GM21528 (cell line): ENCODE data around the gene UBE2D2.

ENCODE experiments used
- ATAC-seq: cut with Tn5 transposase; IDR thresholded peaks from one replicate; pipeline ENCODE4 v1.9.1; 2021; ENCODE audit warnings: mild to moderate bottlenecking, moderate library complexity; ENCODE audit not compliant: unreplicated experiment, low FRiP score

Gene UBE2D2

GRCh38 chr5:139634028-139634325, 72.8 kb downstream of the UBE2D2 start:
- no peak for ATAC-seq

DNA sequence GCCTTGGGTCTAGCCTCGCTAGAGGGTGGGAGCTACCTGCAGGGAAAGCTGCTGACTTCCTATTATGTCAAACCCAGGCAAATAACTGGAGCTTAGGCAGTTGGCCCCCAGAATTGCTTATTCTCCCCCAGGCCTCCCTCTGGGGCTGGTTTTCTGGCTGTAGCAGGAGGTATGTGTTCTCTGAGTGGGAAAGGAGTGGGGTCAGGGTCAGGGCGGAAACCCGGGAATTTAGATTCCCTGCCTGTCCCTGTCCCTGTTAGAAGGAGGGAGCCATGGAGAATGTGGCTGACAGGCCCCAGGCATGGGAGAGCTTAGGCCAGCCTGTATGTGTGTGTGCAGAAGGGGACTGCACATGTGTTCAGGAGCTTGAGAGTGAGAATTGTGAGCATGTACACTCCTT, 73.4 kb downstream of the UBE2D2 start:
- no peak for ATAC-seq

DNA sequence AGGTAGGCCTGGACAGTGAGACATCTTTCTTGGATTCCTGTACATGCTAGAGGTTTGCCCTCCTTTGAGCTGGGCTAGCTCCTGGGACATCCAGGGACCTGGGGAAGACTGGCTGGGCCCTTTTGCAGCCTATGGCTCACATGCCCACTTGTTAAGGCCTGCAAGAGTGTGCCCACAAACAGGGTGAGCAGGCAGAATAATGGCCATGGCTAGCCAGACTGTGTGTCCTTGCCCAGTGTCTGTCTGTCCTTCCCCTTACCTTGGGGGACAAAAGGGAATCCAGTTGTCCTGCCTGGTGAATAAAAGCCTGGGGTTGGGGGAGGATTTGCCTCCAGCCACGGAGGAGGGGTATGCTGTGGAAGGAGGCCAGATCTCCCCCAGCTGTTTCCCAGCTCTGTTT, 74.1 kb downstream of the UBE2D2 start:
- ATAC-seq, result no peak

DNA sequence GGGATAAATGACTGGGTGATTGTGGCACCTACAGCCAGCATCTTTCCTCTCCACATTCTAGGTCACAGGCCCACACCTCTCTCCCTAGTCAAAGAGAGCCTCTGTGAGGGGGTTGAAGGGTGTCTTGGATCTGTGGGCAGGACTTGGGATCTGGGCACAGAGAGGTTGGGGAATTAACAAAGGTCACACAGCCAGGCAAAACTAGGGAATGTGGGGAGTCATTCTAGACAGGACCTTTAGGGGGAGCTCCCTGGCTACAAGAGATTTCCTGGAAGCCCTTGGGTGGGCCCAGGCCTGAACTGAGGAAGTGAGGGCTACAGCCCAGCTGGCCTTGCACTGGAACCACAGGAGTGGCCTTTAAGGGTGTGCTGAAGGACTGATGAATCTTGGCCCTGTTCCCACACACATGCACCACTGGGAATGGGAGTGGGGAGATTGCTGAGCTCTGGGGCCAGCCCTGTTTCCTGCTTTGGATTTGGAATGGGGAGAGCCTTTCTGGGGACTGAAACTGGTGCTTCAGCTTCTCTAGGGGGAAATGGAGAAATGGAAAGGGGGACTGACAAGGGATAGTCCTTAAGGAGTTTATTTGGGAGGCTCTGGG, 74.6 kb downstream of the UBE2D2 start:
- ATAC-seq, result peak; percentile 27

DNA sequence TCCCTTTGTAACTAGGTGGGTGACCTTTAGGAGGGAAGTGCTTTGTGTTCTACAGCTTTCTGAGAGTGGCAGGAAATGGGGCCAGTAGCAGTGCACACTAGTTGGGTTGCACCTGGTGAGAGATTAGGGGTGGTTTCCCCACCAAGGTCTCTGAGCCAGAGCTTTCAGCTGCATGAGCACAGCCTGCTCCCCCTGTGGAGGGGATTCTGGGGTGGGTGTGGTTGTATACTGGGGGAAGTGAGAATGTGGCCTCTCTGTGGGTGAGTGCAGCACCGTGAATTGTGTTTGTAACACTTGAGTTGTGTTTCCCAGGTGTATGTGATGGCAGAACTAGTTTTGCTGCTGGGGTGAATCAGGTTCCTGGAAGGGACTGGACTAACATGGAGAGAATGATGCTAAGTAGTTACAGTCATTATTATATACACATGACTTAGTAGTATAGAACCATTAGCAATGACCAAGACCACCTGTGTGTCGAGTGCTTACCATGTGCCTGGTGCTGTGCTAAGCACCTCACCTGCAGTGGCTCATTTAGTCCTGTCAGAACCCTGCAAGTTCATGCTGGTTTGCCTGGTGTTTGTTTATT, 75.2 kb downstream of the UBE2D2 start:
- peak; percentile 69 for ATAC-seq

GRCh38 chr5:139636975-139637408, 75.9 kb downstream of the UBE2D2 start:
- no peak for ATAC-seq

GRCh38 chr5:139637438-139638089, 76.4 kb downstream of the UBE2D2 start:
- peak; percentile 29 for ATAC-seq

DNA sequence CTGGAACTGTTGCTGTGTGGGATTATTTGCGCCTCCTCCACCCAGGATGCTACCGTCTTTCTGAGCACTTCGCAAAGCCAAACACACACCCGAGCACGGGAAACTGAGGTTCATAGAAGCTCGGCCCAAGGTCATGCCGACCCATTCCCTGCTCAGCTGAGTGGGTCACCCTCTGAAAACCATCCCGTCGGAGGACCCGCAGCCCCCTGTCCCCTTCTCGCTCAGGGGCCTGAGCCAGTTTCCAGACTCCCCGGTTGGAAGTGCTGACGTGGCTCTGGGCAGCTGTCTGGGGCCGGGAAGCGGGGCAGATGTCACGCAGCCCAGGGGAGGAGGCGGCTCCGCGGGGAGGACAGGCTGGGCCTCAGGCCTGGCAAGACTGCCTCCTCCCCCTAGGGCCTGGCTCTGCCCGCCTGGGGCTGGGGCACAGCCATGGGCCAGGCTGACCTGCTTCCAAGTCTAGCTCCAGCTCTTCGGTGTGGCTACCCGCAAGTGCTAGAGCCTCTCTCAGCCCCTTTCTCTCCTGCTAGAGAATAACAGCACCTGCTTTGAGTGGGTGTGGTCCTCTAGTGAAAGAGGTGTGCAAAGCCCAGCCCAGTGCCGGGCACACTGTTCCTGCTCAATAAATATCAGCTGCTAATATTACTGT, 77.1 kb downstream of the UBE2D2 start:
- no peak for ATAC-seq

GRCh38 chr5:139638736-139639618, 77.8 kb downstream of the UBE2D2 start:
- ATAC-seq, result no peak

DNA sequence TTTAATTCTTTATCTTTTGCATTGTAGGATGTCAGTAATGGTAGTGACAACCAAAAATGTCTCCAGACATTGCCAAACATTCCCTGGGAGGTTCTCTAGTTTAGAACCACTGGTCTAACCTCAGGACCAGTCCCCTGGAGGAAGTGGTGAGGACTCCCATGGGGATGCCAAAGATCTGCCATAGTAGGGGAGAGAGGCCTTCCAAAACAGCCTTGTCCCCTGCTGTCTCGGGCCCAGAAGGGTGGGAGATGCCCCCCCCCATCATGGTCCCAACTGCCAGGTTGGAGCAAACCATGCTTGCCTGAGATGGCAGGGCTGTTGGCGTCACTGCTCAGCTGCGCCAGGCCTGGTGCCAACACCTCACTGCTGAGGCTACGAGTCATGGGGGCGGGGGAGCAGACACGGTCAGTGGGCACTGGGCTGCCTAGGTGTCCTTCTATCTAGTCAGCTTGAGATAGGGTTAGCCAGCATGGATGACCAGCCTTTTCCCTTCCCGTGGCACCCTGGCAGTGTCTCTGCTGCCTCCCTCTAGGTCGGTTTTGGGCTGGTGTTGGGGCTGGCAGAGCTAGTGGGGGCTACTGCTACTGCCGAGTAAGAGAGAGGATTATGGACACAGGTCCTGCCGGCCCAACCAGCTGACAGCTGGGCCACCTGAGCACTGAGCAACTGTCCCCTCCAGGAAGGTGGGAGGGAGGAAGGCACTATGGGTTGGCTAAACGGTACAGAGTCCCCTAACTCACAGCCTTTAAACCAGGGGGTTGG, 78.7 kb downstream of the UBE2D2 start:
- no peak for ATAC-seq

- ATAC-seq, result no peak
Measured at GRCh38 chr5:139640421-139641115, 79.4 kb downstream of the UBE2D2 start.

DNA sequence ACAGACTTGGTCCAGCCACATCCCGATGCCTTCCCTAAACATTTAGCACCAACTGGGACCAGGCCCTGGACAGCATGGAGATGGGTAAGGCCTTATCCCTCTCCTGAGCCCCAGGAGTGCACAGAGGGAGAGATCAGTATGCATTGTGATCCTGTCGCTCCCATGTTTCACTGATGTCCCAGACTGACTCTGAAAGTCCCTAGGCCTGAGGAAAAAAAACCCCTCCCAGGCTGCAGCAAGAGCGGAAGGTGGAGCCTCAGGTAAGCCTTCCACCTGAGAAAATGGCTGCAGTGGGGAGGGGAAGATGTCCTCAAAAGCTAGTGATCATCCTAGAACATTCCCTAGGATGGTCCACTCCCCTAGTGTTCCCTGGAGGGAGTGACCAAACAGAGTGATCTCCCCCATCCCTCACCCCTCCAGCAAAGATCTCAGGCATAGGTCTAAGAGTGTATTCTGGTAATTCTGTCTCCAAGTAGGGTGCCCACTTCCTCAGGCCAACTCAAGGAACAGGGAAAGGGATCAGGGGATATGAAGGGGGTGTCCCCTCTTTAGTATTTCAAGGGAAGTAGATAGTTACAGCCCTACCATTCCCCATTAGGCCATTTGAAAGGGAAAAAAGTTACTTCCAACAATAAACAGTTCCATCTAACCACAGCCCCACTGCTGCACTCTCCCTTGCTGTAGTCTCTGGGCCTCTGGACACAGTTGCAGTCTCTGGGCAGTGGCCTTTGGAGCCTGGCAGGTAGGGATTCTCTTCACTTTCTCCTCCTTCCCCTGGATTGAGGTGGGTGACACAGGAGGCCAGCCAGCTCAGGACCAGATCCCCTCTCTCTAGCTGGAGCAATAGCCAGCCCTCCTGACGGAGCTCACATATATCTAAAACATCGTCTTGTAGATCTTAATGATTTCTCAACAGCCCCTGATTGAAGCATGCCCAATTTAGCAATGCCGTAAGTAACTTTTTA, 80.3 kb downstream of the UBE2D2 start:
- no peak for ATAC-seq

DNA sequence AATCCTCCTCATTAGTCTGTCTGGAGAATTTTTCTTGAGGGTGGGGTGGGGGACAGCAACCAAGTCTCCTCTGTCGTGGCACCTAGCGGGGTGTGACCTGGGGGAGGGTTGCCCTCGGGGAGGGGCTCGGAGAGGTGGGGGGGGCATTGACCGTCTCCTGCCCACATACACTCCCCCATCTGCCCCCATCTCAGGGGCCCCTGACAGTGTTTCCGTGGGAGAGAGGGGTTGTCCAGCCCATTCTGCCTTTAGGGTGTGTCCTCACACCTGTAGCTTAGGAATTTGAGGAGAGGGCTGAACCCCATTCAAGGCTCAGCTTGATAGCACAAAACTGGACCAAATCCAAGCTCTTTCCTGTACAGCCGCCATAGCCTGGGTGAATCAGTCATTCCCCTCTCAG, 81.1 kb downstream of the UBE2D2 start:
- no peak for ATAC-seq

DNA sequence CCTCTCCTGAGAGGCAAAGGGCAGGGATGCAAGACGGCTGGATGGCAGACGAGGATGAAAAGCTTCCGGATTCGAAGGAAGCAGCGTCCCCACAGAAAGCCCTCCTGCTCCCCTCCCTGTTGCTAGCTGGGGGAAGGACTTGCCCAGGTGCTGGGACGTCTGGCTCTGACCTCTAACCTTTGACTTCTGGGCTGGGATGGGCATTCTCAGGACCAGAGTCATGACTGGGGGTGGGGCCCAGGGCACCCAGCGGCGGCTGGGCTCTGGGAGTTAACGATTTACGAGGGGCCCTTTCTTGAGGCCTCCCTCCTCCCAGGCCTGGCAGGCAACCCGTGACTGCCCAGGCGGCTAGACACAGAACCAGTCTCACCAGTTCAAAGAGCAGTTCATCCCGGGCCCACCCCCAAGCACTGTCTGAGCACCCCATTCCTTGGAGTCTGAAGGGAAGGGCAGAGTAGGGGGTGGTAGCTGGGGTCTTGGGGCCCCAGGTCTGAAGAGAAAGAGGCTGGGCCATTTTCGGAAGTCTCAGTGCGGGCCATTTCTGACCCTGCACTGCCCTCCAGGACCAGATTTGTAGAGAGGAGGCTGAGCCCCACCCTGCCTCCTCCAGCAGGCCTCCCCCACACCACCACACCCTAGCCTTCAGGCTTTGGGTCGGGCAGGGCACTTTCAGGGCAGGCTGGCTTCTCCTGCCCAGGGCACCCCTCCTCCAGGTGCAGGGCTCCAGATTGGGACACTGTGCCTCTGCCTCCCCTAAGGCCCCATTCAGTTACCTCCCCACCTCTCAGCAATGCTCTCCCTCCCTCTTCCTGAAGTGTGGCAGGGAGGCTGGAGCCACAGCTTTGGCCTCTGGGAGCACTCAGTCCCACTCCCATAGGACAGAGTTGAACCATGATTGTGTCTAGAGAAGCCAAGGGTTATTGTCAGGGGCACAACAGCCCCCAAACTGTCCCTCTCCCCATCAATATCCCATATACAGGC, 82.0 kb downstream of the UBE2D2 start:
- no peak for ATAC-seq

DNA sequence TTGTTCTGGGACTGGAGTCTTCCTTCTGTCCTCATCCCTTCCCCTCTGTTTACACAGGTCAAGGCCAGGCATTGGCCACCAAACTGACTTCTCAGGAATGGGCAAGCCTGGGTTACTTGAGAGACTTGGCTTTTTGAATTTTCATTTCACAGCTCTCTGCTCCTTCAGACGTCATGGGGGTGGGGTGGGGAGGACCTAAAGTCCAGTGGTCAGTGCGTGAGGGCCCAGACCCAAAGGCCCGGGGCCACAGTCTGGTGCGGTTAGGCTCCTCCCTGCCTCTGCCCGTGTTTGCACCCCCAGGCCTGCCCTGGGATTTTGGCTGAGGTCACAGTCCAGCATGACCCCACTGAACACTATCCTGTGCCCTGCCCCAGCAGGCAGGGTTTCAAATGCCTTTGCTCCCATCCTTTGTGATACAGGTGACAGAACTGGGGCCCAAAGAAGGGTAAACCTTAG, 82.9 kb downstream of the UBE2D2 start:
- ATAC-seq, result no peak

DNA sequence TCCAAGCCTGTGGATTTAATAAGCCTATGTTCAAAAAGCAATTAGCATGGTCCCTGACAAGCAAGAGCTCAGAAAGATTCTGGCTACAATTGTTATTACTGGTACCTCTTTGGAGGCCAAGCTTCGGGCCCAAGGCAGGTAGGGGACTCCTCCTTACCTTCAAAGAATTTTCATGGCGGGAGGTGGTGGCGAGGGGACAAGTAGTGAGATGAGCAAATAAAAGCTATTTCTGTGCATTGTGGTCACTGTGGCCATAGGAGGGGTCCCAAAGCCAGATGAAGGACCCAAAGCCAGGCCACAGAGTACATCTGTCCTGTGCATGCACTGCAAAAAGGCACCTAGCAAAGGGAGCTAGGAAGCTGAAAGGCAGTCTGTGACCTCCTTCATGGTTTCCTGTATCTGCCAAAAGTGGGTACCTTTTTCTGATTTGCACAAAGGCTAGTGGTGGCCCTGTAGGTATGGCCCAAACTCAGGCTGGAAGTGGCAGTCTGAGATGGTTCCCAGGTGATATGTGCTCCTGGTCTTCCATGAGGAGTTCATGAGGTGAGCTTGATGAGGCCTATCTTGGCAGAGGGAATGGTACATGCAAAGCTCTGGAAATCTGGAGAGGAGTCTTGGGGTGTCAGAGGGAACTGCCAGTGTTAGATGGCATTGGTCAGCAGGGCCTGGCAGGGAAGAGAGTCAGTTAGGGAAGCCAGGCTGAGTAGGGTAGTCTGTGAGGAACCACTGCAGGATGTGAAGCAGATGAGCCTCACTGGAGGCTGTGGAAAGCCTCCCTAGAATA, 83.7 kb downstream of the UBE2D2 start:
- ATAC-seq, result no peak
